HG03066 (cell line): ENCODE measurements around the gene EIF1B.

ENCODE experiments used
- ATAC-seq: cut with Tn5 transposase; IDR thresholded peaks from one replicate; pipeline ENCODE4 v1.9.1; 2021; ENCODE audit warnings: low read depth; ENCODE audit not compliant: unreplicated experiment

EIF1B gene

DNA sequence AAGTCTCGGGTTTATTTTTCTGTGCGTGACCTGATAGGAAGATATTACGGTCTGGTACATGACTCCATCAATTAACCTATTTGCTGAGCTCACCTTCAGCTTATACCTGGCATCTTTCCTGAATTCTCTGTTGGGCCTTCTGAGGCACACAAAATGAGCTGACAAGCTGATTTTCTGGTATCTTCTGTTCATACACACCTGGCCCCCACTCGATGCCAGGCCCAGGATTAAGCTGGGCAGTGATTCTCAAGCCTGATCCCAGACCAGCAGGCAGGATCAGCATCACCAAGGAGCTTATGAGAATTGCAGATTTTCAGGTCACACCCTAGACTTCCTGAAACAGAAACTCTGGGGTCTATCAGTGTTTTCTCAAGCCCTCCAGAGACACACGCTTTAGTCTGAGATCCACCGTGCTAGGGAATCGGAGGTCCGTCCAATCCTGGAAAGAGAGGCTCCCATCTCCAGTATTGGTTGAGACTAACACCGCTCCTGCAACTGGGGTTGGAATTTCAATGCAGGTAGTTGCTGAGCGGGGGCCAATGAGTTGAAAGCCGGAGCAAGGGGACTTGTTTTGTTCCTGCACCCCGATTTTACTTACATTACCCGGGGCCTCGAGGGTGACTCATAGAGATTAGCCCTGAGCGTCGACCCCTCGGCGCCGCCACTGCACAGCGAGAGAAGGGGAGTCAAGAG, 636 bp upstream of the EIF1B start:
- ATAC-seq: peak; percentile 2

- peak; percentile 25 for ATAC-seq
These were observed 603 bp downstream of the EIF1B start for GRCh38 chr3:40309925-40310695.

GRCh38 chr3:40310705-40311104, 1.2 kb downstream of the EIF1B start:
- ATAC-seq: no peak

GRCh38 chr3:40312661-40313226, 3.2 kb downstream of the EIF1B start:
- no peak for ATAC-seq

GRCh38 chr3:40313975-40314860, 4.7 kb downstream of the EIF1B start:
- no peak for ATAC-seq

DNA sequence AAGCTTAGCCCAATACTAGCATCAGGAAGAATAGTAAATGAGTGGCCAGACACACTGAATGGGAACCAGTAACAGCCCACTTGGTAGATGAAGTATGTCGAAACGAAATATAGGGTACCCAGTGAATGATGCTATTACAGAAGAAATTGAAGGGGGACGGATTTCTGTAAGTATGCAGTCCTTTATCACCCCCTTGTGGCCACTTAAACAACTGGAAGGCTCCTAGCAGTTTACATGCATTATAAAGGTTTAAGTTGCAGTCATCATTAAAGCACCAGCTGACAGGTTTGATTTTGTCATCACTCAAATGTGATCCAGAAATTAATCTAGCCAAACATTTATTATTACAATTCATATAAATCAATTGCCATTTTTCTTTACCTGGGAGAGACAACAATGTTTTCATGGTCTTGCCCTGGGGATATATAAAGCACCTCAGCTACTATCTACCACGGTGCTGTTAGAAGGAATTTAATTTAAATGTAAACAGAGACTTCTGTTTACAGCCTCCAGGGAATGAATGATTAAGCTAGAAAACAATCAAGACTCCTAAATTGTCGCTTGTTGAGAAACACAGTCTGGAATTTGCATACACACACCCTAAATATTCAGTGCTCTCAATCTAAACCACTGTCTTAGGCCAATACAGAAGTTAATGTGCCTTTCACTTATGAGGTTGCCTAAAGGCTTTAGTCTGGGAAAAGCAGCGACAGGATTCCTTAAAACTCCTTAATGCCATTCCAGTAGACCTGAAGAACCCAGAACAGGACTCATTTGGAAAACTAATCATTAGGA, 7.8 kb downstream of the EIF1B start:
- peak; percentile 59 for ATAC-seq

DNA sequence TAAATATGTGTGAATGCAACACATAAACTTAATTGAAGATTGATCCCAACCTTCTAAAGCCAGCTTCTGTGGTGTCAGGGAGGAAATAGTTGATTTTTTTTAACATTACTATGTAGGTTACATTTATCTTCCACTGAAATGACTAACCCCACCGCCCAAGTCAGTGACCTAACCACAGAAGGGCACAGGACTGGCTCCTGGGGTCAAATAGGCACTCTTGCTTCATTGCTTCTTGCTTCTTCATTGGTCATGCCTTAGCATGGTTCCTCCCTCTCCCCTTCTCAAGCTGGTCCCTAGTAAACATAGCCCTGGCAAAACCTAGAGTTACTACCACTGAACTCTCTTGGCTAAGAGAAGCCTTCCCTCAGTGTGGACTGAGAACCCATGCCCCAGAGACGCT, 12.3 kb downstream of the EIF1B start:
- ATAC-seq: no peak

- ATAC-seq: no peak
These were observed 14.4 kb downstream of the EIF1B start for GRCh38 chr3:40323946-40324345.

GRCh38 chr3:40324621-40325020, 15.1 kb downstream of the EIF1B start:
- ATAC-seq: no peak

- no peak for ATAC-seq
These were observed 16.0 kb downstream of the EIF1B start for GRCh38 chr3:40325465-40325864.

GRCh38 chr3:40328374-40328773, 18.9 kb downstream of the EIF1B start:
- ATAC-seq: no peak

DNA sequence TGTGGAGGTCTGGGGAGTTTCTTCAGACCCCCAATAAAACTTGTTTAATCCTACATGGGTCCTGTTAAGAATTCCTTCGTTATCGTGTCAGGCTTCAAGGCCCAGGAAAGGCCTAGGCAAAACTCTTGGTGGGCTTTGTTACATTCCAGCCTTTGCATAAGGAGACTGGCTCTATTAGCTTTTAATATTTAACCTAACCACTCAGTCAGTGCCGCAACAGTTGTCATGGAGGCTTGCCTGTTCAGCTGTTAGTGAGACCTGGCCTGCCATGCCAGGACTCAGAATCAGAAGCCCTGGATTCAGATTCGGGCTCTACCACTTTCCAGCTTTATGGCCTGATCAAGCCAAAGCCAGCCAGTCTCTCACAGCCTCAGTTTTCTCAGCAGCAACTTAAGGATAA, 19.6 kb downstream of the EIF1B start:
- no peak for ATAC-seq

DNA sequence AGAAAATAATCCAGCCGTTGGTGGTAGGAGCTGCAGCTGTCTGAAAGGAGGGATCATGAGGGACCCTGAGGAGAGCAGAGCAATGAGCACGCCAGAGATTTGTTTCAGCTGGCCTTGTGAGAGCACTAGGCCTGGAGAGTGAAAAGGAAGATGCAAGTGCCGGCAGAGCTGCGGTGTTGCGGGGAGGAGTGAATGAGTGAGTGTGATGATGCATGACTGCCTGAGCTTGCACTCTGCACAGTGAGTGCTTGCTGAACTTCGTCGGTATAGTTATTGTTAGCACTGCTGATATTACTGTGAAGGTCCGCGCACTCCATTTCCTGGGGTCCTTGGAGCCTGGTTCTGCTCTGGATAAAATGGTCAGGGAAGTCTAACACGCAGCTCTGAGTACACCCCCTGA, 23.2 kb downstream of the EIF1B start:
- no peak for ATAC-seq

DNA sequence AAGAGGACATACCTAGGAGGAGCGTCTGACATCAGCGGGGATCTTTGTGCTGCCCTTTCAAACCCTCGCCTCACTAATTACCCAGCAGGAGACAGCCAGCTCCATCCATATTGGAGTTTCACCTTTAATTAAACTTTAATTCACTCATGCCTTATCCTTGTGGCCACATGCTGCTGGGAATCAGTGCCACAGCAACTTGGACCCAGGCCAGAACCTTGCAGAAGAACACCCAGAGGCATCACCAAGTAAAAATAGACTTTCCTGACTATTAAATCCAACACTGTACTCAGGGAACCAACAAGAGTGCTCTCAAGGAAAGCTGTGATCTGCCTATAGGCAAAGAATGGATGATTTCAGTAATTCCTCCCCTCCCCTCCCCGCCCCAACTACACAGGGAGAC, 23.9 kb downstream of the EIF1B start:
- ATAC-seq: no peak

DNA sequence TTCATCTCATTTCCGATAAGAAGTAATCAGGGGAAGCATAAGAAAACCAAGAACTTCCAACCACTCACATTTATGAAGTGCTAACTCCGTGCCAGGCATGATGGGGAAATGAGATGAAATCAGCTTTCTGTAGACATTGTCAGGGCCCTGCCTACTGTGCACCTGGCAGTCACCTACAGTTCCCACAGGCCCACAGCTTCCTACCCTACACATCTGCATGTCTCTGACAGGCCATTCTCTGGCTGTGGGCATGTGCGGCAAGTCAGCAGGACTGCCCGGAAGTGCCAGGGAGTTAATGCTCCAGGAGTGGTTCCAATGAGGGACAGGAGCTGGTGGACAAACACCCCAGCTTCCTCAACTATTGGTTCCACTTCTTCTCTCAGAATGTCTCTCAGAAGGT, 24.3 kb downstream of the EIF1B start:
- ATAC-seq: no peak

DNA sequence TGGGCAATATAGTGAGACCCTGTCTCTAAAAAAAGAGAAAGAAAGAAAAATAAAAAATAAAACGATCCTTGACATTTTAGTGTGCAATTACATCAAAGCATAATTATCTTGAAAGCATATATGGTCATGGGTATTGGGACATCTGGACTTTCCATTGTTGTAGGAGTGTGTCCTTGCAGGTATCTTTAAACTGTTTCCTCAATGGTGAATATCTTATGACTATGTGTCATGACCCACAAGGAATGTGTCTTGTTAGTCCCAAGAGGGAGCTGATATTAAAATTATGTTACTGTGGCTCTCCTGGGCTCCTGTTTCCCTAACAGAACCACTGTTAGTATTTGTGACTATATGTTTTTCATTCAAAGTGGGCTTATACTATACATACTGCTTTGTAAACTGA, 26.6 kb downstream of the EIF1B start:
- ATAC-seq: no peak

DNA sequence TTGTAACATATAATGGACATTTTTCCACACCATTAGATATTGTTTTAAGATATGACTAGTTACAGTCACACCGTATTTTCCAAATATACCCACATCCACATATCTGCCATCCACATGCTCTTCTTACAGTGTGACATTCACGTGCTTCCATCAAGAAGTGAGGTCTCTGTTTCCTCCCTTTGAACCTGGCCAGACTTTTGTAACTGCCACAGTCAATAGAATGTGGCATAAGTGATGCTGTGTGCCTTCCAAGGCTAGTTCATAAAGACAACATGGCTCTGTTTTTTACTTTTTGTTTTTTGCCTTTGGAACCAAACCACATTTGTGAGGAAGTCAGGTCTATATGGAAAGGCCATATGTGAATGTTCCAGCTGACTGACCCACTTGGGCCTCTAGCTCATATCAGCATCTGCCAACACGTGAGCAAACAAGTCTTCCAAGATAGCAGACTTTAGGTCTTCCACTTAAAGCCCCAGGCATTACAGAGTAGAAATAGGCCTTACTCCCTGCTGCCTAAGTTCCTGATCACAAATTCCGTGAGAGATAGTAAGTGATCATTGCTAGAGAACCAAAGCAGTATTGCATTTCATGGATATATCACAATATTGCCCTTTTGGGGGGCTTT, 27.1 kb downstream of the EIF1B start:
- ATAC-seq: no peak

- peak; percentile 55 for ATAC-seq
These were observed 27.9 kb downstream of the EIF1B start for GRCh38 chr3:40337136-40338108.

GRCh38 chr3:40339871-40340270, 30.4 kb downstream of the EIF1B start:
- no peak for ATAC-seq
